Nephron (organoid): Measurements from ENCODE around the gene BRAF.

ENCODE experiments used
- H3K27ac Mint-ChIP-seq, 3 experiments: 2 replicates each; pipeline ENCODE4 v1.8.0; 2020; ENCODE audit warnings: mixed read lengths in 3 of 3, mild to moderate bottlenecking in 2 of 3, moderate library complexity in 1 of 3
- H3K27me3 Mint-ChIP-seq: 2 replicates; pipeline ENCODE4 v1.8.0; 2021; ENCODE audit warnings: low read depth, mild to moderate bottlenecking, moderate library complexity, mixed read lengths
- H3K36me3 Mint-ChIP-seq: 2 replicates; pipeline ENCODE4 v1.8.0; 2020; ENCODE audit warnings: low read depth, mixed read lengths
- H3K4me1 Mint-ChIP-seq: 2 replicates; pipeline ENCODE4 v1.8.0; 2020; ENCODE audit warnings: mixed read lengths
- H3K4me3 Mint-ChIP-seq, 3 experiments: 2 replicates each; pipeline ENCODE4 v1.8.0; 2020; ENCODE audit warnings: mild to moderate bottlenecking in 3 of 3, mixed read lengths in 3 of 3, moderate library complexity in 2 of 3
- H3K9me3 Mint-ChIP-seq: 2 replicates; pipeline ENCODE4 v1.8.0; 2020; ENCODE audit warnings: mixed read lengths
- CTCF ChIP-seq, 3 experiments: fragments of 200-600 bp; sonication (generic); IDR thresholded peaks; one replicate each; pipeline ENCODE4 v1.5.0; 2021; ENCODE audit warnings: antibody characterized with exemption in 3 of 3; ENCODE audit not compliant: unreplicated experiment in 3 of 3

BRAF gene

GRCh38 chr7:140867467-140868462 is 57.0 kb downstream of the BRAF start:
- no peak for TF ChIP-seq CTCF (IDR thresholded peaks at IDR 0.05; ENCODE audit: unreplicated experiment in 3 of 3)

GRCh38 chr7:140866926-140867325 is 57.8 kb downstream of the BRAF start:
- TF ChIP-seq CTCF (IDR thresholded peaks at IDR 0.05; ENCODE audit: unreplicated experiment in 3 of 3) = no peak
- H3K27ac Mint-ChIP-seq = no peak overlapping the region
- H3K9me3 Mint-ChIP-seq = peaks cover 10% of the 10 kb centered on the region
- H3K4me3 Mint-ChIP-seq = no peak overlapping the region
- peaks cover 36% of the 10 kb centered on the region for H3K36me3 Mint-ChIP-seq
- H3K27me3 Mint-ChIP-seq = no peaks in the 10 kb centered on the region
- H3K4me1 Mint-ChIP-seq = no peaks in the 10 kb centered on the region

More at GRCh38 chr7:140867467-140868462, 57.0 kb downstream of the BRAF start:
- no peak overlapping the region for H3K4me3 Mint-ChIP-seq
- H3K27me3 Mint-ChIP-seq = no peaks in the 10 kb centered on the region
- H3K36me3 Mint-ChIP-seq = peaks cover 36% of the 10 kb centered on the region
- peaks cover 8% of the 10 kb centered on the region for H3K9me3 Mint-ChIP-seq
- H3K4me1 Mint-ChIP-seq = no peaks in the 10 kb centered on the region
- H3K27ac Mint-ChIP-seq = no peak overlapping the region

GRCh38 chr7:140864732-140865131 is 60.0 kb downstream of the BRAF start:
- Mint-ChIP-seq H3K4me3 (no peak overlapping the region), H3K9me3 (peaks cover 11% of the 10 kb centered on the region), H3K4me1 (no peaks in the 10 kb centered on the region), H3K27ac (no peak overlapping the region), H3K36me3 (peaks cover 36% of the 10 kb centered on the region), H3K27me3 (no peaks in the 10 kb centered on the region)
- no peak for TF ChIP-seq CTCF (IDR thresholded peaks at IDR 0.05; ENCODE audit: unreplicated experiment in 3 of 3)

- no peak for TF ChIP-seq CTCF (IDR thresholded peaks at IDR 0.05; ENCODE audit: unreplicated experiment in 3 of 3)
- Mint-ChIP-seq H3K36me3 (peaks cover 34% of the 10 kb centered on the region), H3K27ac (no peak overlapping the region), H3K4me1 (no peaks in the 10 kb centered on the region), H3K27me3 (no peaks in the 10 kb centered on the region), H3K4me3 (no peak overlapping the region), H3K9me3 (peaks cover 11% of the 10 kb centered on the region)
Observed at GRCh38 chr7:140863867-140864266, 60.9 kb downstream of the BRAF start.

GRCh38 chr7:140863184-140863583 is 61.5 kb downstream of the BRAF start:
- TF ChIP-seq CTCF (IDR thresholded peaks at IDR 0.05; ENCODE audit: unreplicated experiment in 3 of 3) = no peak
- no peaks in the 10 kb centered on the region for H3K4me1 Mint-ChIP-seq
- no peak overlapping the region for H3K27ac Mint-ChIP-seq
- H3K9me3 Mint-ChIP-seq = peaks cover 11% of the 10 kb centered on the region
- no peaks in the 10 kb centered on the region for H3K27me3 Mint-ChIP-seq
- no peak overlapping the region for H3K4me3 Mint-ChIP-seq
- peaks cover 28% of the 10 kb centered on the region for H3K36me3 Mint-ChIP-seq
